H9 (cell line): ENCODE results near the gene TNFSF10. TPM values are rescaled to one million over a fixed set of nuclear protein-coding genes. Genes with fewer than 3 reads are reported as not detected.

Experiments used
- DNase-seq: peaks from one replicate; pipeline ENCODE4 v3.0.0-alpha.2; 2017
- H2AFZ ChIP-seq: one replicate; pipeline ENCODE4 v1.6.1; 2013; ENCODE audit warnings: mild to moderate bottlenecking, low read length, control low read depth, moderate library complexity
- H2AK5ac ChIP-seq: 2 replicates; pipeline ENCODE4 v1.6.1; 2013; ENCODE audit warnings: low read length, control low read depth, mixed read lengths; ENCODE audit not compliant: insufficient read length
- H2BK120ac ChIP-seq: one replicate; pipeline ENCODE4 v1.6.1; 2013; ENCODE audit warnings: low read depth, mild to moderate bottlenecking, low read length, control low read depth, inconsistent platforms; ENCODE audit not compliant: poor library complexity, severe bottlenecking
- H2BK12ac ChIP-seq: 2 replicates; pipeline ENCODE4 v1.6.1; 2013; ENCODE audit warnings: low read length, control low read depth, mixed read lengths, low read depth; ENCODE audit not compliant: insufficient read length
- H2BK15ac ChIP-seq: 2 replicates; pipeline ENCODE4 v1.6.1; 2013; ENCODE audit warnings: low read depth, low read length, control low read depth
- H2BK20ac ChIP-seq: one replicate; pipeline ENCODE4 v1.6.1; 2013; ENCODE audit warnings: low read depth, mild to moderate bottlenecking, low read length, control low read depth, inconsistent platforms; ENCODE audit not compliant: poor library complexity, severe bottlenecking
- H2BK5ac ChIP-seq: 2 replicates; pipeline ENCODE4 v1.6.1; 2013; ENCODE audit warnings: low read length, control low read depth, mixed read lengths; ENCODE audit not compliant: insufficient read length
- H3K14ac ChIP-seq: 2 replicates; pipeline ENCODE4 v1.6.1; 2013; ENCODE audit warnings: low read length, control low read depth; ENCODE audit not compliant: insufficient read depth
- H3K18ac ChIP-seq: 2 replicates; pipeline ENCODE4 v1.6.1; 2013; ENCODE audit warnings: low read depth, mild to moderate bottlenecking, mixed read lengths, low read length, control low read depth; ENCODE audit not compliant: insufficient read length
- H3K23ac ChIP-seq: 2 replicates; pipeline ENCODE4 v1.6.1; 2013; ENCODE audit warnings: low read length, control low read depth, mixed read lengths, low read depth; ENCODE audit not compliant: insufficient read length
- H3K23me2 ChIP-seq: 2 replicates; pipeline ENCODE4 v1.6.1; 2013; ENCODE audit warnings: low read depth, mild to moderate bottlenecking, mixed read lengths, low read length, control low read depth; ENCODE audit not compliant: insufficient read length, poor library complexity, severe bottlenecking
- H3K27ac ChIP-seq: 2 replicates; pipeline ENCODE4 v1.5.1; 2013; ENCODE audit warnings: low read length, control low read depth, mixed read lengths, low read depth; ENCODE audit not compliant: insufficient read length
- H3K27me3 ChIP-seq: 2 replicates; pipeline ENCODE4 v1.6.1; 2013; ENCODE audit warnings: low read length, control low read depth, inconsistent platforms; ENCODE audit not compliant: insufficient read depth
- H3K4ac ChIP-seq: 2 replicates; pipeline ENCODE4 v1.6.1; 2013; ENCODE audit warnings: low read depth, mild to moderate bottlenecking, control low read depth, inconsistent platforms, low read length, moderate library complexity
- H3K4me1 ChIP-seq: 2 replicates; pipeline ENCODE4 v1.6.1; 2013; ENCODE audit warnings: low read length, control low read depth, inconsistent platforms; ENCODE audit not compliant: insufficient read depth
- H3K4me2 ChIP-seq: 2 replicates; pipeline ENCODE4 v1.6.1; 2013; ENCODE audit warnings: low read length, control low read depth, mixed read lengths; ENCODE audit not compliant: insufficient read length, insufficient read depth
- H3K56ac ChIP-seq: 2 replicates; pipeline ENCODE4 v1.6.1; 2013; ENCODE audit warnings: low read depth, mild to moderate bottlenecking, mixed read lengths, low read length, control low read depth; ENCODE audit not compliant: insufficient read length
- H3K79me1 ChIP-seq: 2 replicates; pipeline ENCODE4 v1.6.1; 2013; ENCODE audit warnings: low read depth, mild to moderate bottlenecking, moderate library complexity, low read length, control low read depth, inconsistent platforms; ENCODE audit not compliant: insufficient read depth, poor library complexity, severe bottlenecking
- H3K79me2 ChIP-seq: 2 replicates; pipeline ENCODE4 v1.6.1; 2013; ENCODE audit warnings: low read length, control low read depth, inconsistent platforms; ENCODE audit not compliant: insufficient read depth
- H3K9ac ChIP-seq: 2 replicates; pipeline ENCODE4 v1.6.1; 2013; ENCODE audit warnings: low read length, control low read depth, mixed read lengths; ENCODE audit not compliant: insufficient read length; ENCODE audit errors: extremely low read depth
- H3K9me3 ChIP-seq: one replicate; pipeline ENCODE4 v1.6.1; 2013; ENCODE audit warnings: low read depth, low read length, inconsistent platforms; ENCODE audit not compliant: control insufficient read depth
- H3T11ph ChIP-seq: one replicate; pipeline ENCODE4 v1.6.1; 2013; ENCODE audit warnings: mild to moderate bottlenecking, low read length, control low read depth, inconsistent platforms
- H4K20me1 ChIP-seq: one replicate; pipeline ENCODE4 v1.6.1; 2013; ENCODE audit not compliant: control insufficient read depth, insufficient read length, insufficient read depth
- H4K5ac ChIP-seq: 2 replicates; pipeline ENCODE4 v1.6.1; 2013; ENCODE audit warnings: low read depth, mild to moderate bottlenecking, mixed read lengths, low read length, control low read depth; ENCODE audit not compliant: insufficient read length
- H4K8ac ChIP-seq: replicated peaks from 2 replicates; pipeline ENCODE4 v1.6.1; 2013; ENCODE audit warnings: low read length, control low read depth, mixed read lengths, low read depth; ENCODE audit not compliant: insufficient read length
- H4K91ac ChIP-seq: 2 replicates; pipeline ENCODE4 v1.6.1; 2013; ENCODE audit warnings: low read depth, mild to moderate bottlenecking, moderate library complexity, mixed read lengths, low read length, control low read depth; ENCODE audit not compliant: insufficient read length
- H3K27ac Mint-ChIP-seq, 3 experiments: 2 replicates in 2 of 3; 3 replicates in 1 of 3; pipeline ENCODE4 v1.8.0; 2020 to 2021; ENCODE audit warnings: mixed read lengths in 3 of 3, mild to moderate bottlenecking in 1 of 3, moderate library complexity in 1 of 3
- H3K27me3 Mint-ChIP-seq: 2 replicates; pipeline ENCODE4 v1.8.0; 2021; ENCODE audit warnings: low read depth, mild to moderate bottlenecking, moderate library complexity, mixed read lengths
- H3K36me3 Mint-ChIP-seq, 3 experiments: 2 replicates in 2 of 3; 3 replicates in 1 of 3; pipeline ENCODE4 v1.8.0; 2020 to 2021; ENCODE audit warnings: low read depth in 3 of 3, mixed read lengths in 3 of 3; ENCODE audit not compliant: insufficient read depth in 1 of 3
- H3K4me1 Mint-ChIP-seq, 2 experiments: 2 replicates each; pipeline ENCODE4 v1.8.0; 2020; ENCODE audit warnings: mixed read lengths in 2 of 2
- H3K4me3 Mint-ChIP-seq, 2 experiments: 2 replicates in 1 of 2; 3 replicates in 1 of 2; pipeline ENCODE4 v1.8.0; 2020 to 2021; ENCODE audit warnings: mild to moderate bottlenecking in 2 of 2, mixed read lengths in 2 of 2, moderate library complexity in 1 of 2
- H3K9me3 Mint-ChIP-seq, 2 experiments: 2 replicates in 1 of 2; 3 replicates in 1 of 2; pipeline ENCODE4 v1.8.0; 2020; ENCODE audit warnings: mild to moderate bottlenecking in 2 of 2, mixed read lengths in 2 of 2, moderate library complexity in 1 of 2
- total RNA-seq: library from RNA; stranded (reverse); gene quantifications from 2 replicates; pipeline ENCODE4 v1.2.1, GENCODE V29; 2021
- TF ChIP-seq, protein P1 (sequence below): fragments of 200-600 bp; sonication (generic); conservative IDR thresholded peaks from 3 replicates; pipeline ENCODE4 v1.8.0; 2021; ENCODE audit warnings: antibody characterized with exemption, mild to moderate bottlenecking

TNFSF10 gene
- total RNA-seq, 1 experiment from 2014 or later: not detected

DNA sequence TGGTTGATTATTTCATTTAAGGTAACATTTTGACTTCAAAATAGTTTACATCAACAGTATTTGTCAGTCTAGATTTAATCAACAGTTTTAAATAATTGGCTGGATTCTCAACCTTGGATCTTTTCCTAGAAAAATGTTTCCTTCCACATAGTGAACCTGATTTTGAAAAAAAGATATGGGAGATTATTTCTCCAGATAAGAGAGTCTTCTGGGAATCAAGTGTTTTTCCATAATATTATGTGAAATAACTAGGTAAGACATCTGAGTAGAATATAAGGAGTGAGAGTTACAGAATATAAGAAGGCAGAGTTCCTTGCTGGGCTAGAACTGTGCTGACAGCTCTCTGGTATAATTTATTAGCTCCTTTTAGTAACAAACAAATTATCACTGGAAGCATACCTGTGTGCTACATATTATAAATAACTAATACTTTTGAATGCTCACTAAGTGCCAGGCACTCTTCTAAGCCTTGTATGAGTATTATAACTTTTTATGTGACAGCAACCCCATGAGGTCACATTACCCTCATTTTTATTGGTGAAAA lies 18.8 kb upstream of the TNFSF10 start:
- H3K27me3 ChIP-seq: no peaks in the 10 kb centered on the region
- no peak overlapping the region for H3K14ac ChIP-seq
- no peak overlapping the region for H2AK5ac ChIP-seq
- H2BK120ac ChIP-seq: no peak overlapping the region
- no peaks in the 10 kb centered on the region for H3K79me1 ChIP-seq
- H4K91ac ChIP-seq: no peak overlapping the region
- no peak overlapping the region for H3K27ac ChIP-seq
- no peaks in the 10 kb centered on the region for H3K79me2 ChIP-seq
- H3K9ac ChIP-seq: no peak overlapping the region
- no peak overlapping the region for H3K4ac ChIP-seq
- no peak overlapping the region for H3K18ac ChIP-seq
- no peaks in the 10 kb centered on the region for H4K20me1 ChIP-seq
- no peak overlapping the region for H2BK5ac ChIP-seq
- no peak overlapping the region for H3K27ac Mint-ChIP-seq
- no peaks in the 10 kb centered on the region for H3K9me3 ChIP-seq
- no peaks in the 10 kb centered on the region for H3K9me3 Mint-ChIP-seq
- H3K23me2 ChIP-seq: no peaks in the 10 kb centered on the region
- no peak for DNase-seq
- H3K4me1 ChIP-seq: peaks cover under 1% of the 10 kb centered on the region; the same call in 1 of the 2 replicates
- H3K4me3 Mint-ChIP-seq: no peak overlapping the region
- no peak overlapping the region for H4K5ac ChIP-seq
- no peaks in the 10 kb centered on the region for H3K36me3 Mint-ChIP-seq
- H4K8ac ChIP-seq: no peak overlapping the region
- TF ChIP-seq, protein P1, sequence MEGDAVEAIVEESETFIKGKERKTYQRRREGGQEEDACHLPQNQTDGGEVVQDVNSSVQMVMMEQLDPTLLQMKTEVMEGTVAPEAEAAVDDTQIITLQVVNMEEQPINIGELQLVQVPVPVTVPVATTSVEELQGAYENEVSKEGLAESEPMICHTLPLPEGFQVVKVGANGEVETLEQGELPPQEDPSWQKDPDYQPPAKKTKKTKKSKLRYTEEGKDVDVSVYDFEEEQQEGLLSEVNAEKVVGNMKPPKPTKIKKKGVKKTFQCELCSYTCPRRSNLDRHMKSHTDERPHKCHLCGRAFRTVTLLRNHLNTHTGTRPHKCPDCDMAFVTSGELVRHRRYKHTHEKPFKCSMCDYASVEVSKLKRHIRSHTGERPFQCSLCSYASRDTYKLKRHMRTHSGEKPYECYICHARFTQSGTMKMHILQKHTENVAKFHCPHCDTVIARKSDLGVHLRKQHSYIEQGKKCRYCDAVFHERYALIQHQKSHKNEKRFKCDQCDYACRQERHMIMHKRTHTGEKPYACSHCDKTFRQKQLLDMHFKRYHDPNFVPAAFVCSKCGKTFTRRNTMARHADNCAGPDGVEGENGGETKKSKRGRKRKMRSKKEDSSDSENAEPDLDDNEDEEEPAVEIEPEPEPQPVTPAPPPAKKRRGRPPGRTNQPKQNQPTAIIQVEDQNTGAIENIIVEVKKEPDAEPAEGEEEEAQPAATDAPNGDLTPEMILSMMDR: no peak
- H2AFZ ChIP-seq: no peak overlapping the region
- no peaks in the 10 kb centered on the region for H3K27me3 Mint-ChIP-seq
- peaks cover 4% of the 10 kb centered on the region in 2 experiments; a peak in 2 of 4 replicates for H3K4me1 Mint-ChIP-seq
- no peak overlapping the region for H2BK12ac ChIP-seq
- no peak overlapping the region for H3K56ac ChIP-seq
- H3K23ac ChIP-seq: no peak overlapping the region
- H3T11ph ChIP-seq: no peak overlapping the region
- H2BK15ac ChIP-seq: no peak overlapping the region
- H2BK20ac ChIP-seq: no peak overlapping the region
- H3K4me2 ChIP-seq: no peak overlapping the region
